Brain microvascular endothelial cell (primary cell): ENCODE results near the gene P2RX7.

Experiments
- DNase-seq: peaks from one replicate; pipeline ENCODE4 v3.0.0-alpha.2; 2020
- H3K27ac ChIP-seq: fragments of 250-450 bp; sonication (Bioruptor Pico); 2 replicates; pipeline ENCODE4 v1.5.1; 2020; ENCODE audit warnings: mild to moderate bottlenecking, moderate library complexity
- H3K27me3 ChIP-seq: fragments of 250-450 bp; sonication (Bioruptor Pico); replicated peaks from 2 replicates; pipeline ENCODE4 v1.5.1; 2020; ENCODE audit warnings: mild to moderate bottlenecking
- H3K36me3 ChIP-seq: fragments of 250-450 bp; sonication (Bioruptor Pico); replicated peaks from 2 replicates; pipeline ENCODE4 v1.5.1; 2020; ENCODE audit warnings: mild to moderate bottlenecking
- H3K4me3 ChIP-seq: 2 replicates; pipeline ENCODE4 v1.5.1; 2011; ENCODE audit warnings: low read depth, mild to moderate bottlenecking, control low read depth, low read length, moderate library complexity
- CTCF ChIP-seq: IDR thresholded peaks from 2 replicates; pipeline ENCODE4 v1.5.1; 2011; ENCODE audit warnings: low read depth, mild to moderate bottlenecking, moderate library complexity, low read length, control low read depth, inconsistent platforms; ENCODE audit errors: missing control alignments
- in situ Hi-C: cut with HindIII; loops from 2 replicates; pipeline ENCODE4 v1.10.0; 2017; ENCODE audit warnings: low sequenced_read_pairs, low pct_ligation_motif_present

The P2RX7 gene

GRCh38 chr12:121181181-121181580 is 48.5 kb downstream of the P2RX7 start:
- H3K27ac ChIP-seq, result no peak overlapping the region
- no peak overlapping the region for H3K4me3 ChIP-seq
- no peak for DNase-seq
- H3K36me3 ChIP-seq, result no peaks in the 10 kb centered on the region
- TF ChIP-seq CTCF, result no peak
- in situ Hi-C loops, result no loop called here
- no peaks in the 10 kb centered on the region for H3K27me3 ChIP-seq

DNA sequence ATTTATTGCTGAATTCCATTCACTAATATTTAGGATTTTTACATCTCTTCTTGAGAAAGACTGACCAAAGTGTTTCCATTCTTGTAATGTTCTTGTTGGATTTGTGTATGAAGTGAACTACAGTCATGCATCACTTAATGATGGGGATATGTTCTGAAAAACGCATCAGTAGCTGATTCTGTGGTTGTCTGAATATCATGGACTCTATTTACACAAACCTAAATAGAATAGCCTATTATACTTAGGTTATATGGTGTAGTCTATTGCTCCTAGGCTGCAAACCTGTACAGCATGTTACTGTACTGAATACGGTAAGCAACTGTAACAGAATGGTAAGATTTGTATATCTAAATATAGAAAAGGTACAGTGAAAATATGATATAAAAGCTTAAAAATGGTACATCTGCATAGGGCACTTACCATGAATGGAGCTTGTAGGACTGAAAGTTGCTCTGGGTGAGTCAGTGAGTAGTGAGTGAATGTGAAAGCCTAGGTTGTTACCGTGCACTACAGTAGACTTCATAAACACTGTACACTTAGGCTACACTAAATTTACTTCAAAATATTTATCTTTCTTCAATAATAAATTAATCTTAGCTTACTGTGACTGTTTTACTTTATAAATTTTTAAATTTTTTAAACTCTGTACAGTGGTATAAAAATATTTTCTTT is 49.7 kb downstream of the P2RX7 start:
- in situ Hi-C loops, result no loop called here
- no peak overlapping the region for H3K27ac ChIP-seq
- H3K27me3 ChIP-seq, result no peaks in the 10 kb centered on the region
- no peak for TF ChIP-seq CTCF
- no peaks in the 10 kb centered on the region for H3K36me3 ChIP-seq
- no peak for DNase-seq
- H3K4me3 ChIP-seq, result no peak overlapping the region

- Histone ChIP-seq H3K27me3 (no peaks in the 10 kb centered on the region), H3K27ac (no peak overlapping the region), H3K36me3 (no peaks in the 10 kb centered on the region), H3K4me3 (no peak overlapping the region)
- no peak for DNase-seq
- in situ Hi-C loops, result no loop called here
- no peak for TF ChIP-seq CTCF
Measured at GRCh38 chr12:121184425-121184824, 51.7 kb downstream of the P2RX7 start.

- no peak for DNase-seq
- no peak for TF ChIP-seq CTCF
- no peaks in the 10 kb centered on the region for H3K27me3 ChIP-seq
- H3K4me3 ChIP-seq, result no peak overlapping the region
- no peak overlapping the region for H3K27ac ChIP-seq
- in situ Hi-C loops, result no loop called here
- H3K36me3 ChIP-seq, result no peaks in the 10 kb centered on the region
Measured at GRCh38 chr12:121184984-121185889, 52.6 kb downstream of the P2RX7 start.

- Histone ChIP-seq H3K27ac (no peak overlapping the region), H3K4me3 (no peak overlapping the region), H3K36me3 (no peaks in the 10 kb centered on the region), H3K27me3 (no peaks in the 10 kb centered on the region)
- in situ Hi-C loops, result no loop called here
- no peak for DNase-seq
- no peak for TF ChIP-seq CTCF
Measured at GRCh38 chr12:121186826-121187225, 54.1 kb downstream of the P2RX7 start.
